MCF 10A (cell line): ENCODE data around the gene PRPH2. TPM values are rescaled to one million over a fixed set of nuclear protein-coding genes. Genes with fewer than 3 reads are reported as not detected.

Experiments used
- BruUV-seq: library from RNA; stranded (reverse); fragments of 400-500 nt; replicated peaks from 2 replicates; lab custom pipeline; 2021; lab: Mats Ljungman, UMichigan
- CTCF ChIA-PET: fragments of 300-600 bp; sonication (Branson Sonifier 250); formaldehyde crosslinking; extraction: SDS; loops from one replicate; lab custom pipeline; 2021; ENCODE audit warnings: antibody characterized with exemption, inconsistent platforms; lab: Yijun Ruan, JAX
- POLR2A ChIA-PET: fragments of 300-600, 350-650 bp; sonication (Branson Sonifier 250); formaldehyde crosslinking; extraction: SDS; loops from one replicate; lab custom pipeline; 2020; ENCODE audit warnings: antibody characterized with exemption, inconsistent platforms; lab: Yijun Ruan, JAX
- DNase-seq: peaks from one replicate; pipeline ENCODE4 v3.0.0-alpha.2; 2018; ENCODE audit not compliant: unreplicated experiment
- H3K27ac Mint-ChIP-seq: one replicate; pipeline ENCODE4 v1.8.0; 2022; ENCODE audit warnings: mild to moderate bottlenecking, low read depth, mixed read lengths; ENCODE audit not compliant: unreplicated experiment
- H3K27me3 Mint-ChIP-seq: one replicate; pipeline ENCODE4 v1.8.0; 2022; ENCODE audit warnings: mixed read lengths; ENCODE audit not compliant: insufficient read depth, unreplicated experiment
- H3K36me3 Mint-ChIP-seq: one replicate; pipeline ENCODE4 v1.8.0; 2022; ENCODE audit warnings: mild to moderate bottlenecking, moderate library complexity, mixed read lengths; ENCODE audit not compliant: insufficient read depth, unreplicated experiment
- H3K4me1 Mint-ChIP-seq: one replicate; pipeline ENCODE4 v1.8.0; 2022; ENCODE audit warnings: mixed read lengths; ENCODE audit not compliant: insufficient read depth, unreplicated experiment
- H3K4me3 Mint-ChIP-seq: one replicate; pipeline ENCODE4 v1.8.0; 2022; ENCODE audit warnings: mild to moderate bottlenecking, moderate library complexity, mixed read lengths; ENCODE audit not compliant: unreplicated experiment
- H3K9me3 Mint-ChIP-seq: one replicate; pipeline ENCODE4 v1.8.0; 2022; ENCODE audit warnings: mixed read lengths; ENCODE audit not compliant: unreplicated experiment
- intact Hi-C: fragments of 100-400 bp; cut with micrococcal nuclease; formaldehyde crosslinking; loops from 2 replicates; pipeline ENCODE4 v1.14.1; 2022
- total RNA-seq: library from RNA; stranded (reverse); gene quantifications from 2 replicates; pipeline ENCODE4 v1.2.3, GENCODE V29; 2022
- TF ChIP-seq, protein P1 (sequence below): fragments of 200-600 bp; IDR thresholded peaks from one replicate; pipeline ENCODE4 v1.8.0; 2022; ENCODE audit warnings: antibody characterized with exemption, mild to moderate bottlenecking; ENCODE audit not compliant: unreplicated experiment

Gene PRPH2
- total RNA-seq, 1 experiment from 2014 or later = not detected

GRCh38 chr6:42697268-42697655 lies 25.1 kb downstream of the PRPH2 start:
- Mint-ChIP-seq H3K27me3 (no peaks in the 10 kb centered on the region), H3K4me1 (peaks cover 12% of the 10 kb centered on the region), H3K4me3 (no peak overlapping the region), H3K36me3 (peaks cover 35% of the 10 kb centered on the region), H3K27ac (no peak overlapping the region), H3K9me3 (no peaks in the 10 kb centered on the region)
- BruUV-seq = no TSS peak
- no peak for DNase-seq
- ChIA-PET POLR2A (interaction anchor here (0.6 to 1.1 kb wide), 2 partner anchors 182 to 193 kb away, joined by 3 read pairs; partner anchors contain the start of gene RPL7L1), CTCF (interaction anchor here (0.8 to 1.8 kb wide), 2 partner anchors 9 to 29 kb away, joined by 3 to 5 read pairs; no protein-coding TSS in a partner anchor)
- intact Hi-C loops = no loop called here
- TF ChIP-seq, protein P1, sequence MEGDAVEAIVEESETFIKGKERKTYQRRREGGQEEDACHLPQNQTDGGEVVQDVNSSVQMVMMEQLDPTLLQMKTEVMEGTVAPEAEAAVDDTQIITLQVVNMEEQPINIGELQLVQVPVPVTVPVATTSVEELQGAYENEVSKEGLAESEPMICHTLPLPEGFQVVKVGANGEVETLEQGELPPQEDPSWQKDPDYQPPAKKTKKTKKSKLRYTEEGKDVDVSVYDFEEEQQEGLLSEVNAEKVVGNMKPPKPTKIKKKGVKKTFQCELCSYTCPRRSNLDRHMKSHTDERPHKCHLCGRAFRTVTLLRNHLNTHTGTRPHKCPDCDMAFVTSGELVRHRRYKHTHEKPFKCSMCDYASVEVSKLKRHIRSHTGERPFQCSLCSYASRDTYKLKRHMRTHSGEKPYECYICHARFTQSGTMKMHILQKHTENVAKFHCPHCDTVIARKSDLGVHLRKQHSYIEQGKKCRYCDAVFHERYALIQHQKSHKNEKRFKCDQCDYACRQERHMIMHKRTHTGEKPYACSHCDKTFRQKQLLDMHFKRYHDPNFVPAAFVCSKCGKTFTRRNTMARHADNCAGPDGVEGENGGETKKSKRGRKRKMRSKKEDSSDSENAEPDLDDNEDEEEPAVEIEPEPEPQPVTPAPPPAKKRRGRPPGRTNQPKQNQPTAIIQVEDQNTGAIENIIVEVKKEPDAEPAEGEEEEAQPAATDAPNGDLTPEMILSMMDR = no peak

DNA sequence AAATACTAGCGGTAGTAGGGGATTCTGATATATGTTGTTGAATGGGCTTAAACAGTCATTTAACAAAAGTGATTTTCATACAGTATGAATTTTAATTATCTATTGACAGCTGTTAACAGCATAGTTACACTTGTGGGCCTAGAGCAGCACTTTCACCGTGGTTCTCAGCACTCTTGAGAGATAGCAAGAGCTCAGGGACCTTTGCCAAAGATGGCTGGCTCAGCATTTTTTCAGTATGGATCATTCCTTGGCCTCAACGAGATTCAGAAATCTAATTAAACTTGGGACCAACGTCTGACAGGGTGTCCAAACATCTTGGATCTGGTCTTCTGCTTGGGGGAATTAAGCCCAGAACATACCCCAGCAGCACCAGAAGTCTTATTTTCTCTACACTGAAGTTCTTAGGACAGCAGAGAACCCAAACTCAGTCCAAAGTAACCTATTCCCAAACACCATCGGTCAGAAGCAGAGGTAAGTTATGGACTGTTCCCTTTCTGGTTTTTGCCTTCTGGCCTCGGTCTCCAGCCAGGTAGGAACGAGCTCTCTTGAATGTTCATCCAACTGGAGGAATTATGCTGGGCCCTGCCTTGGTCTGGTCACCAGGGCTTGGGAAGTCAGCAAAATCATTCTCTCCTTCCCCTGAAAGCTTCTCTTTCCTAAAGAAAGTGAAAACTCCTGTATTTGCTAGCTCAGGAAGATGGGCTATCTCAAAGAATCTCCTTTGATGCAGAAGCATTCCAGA lies 25.7 kb downstream of the PRPH2 start:
- Mint-ChIP-seq H3K27me3 (no peaks in the 10 kb centered on the region), H3K27ac (no peak overlapping the region), H3K4me3 (no peak overlapping the region), H3K36me3 (peaks cover 36% of the 10 kb centered on the region), H3K4me1 (peaks cover 12% of the 10 kb centered on the region), H3K9me3 (no peaks in the 10 kb centered on the region)
- ChIA-PET CTCF (interaction anchor here (0.8 to 1.0 kb wide), 2 partner anchors 9 to 29 kb away, joined by 3 read pairs; no protein-coding TSS in a partner anchor), POLR2A (interaction anchor here (0.6 to 1.1 kb wide), 2 partner anchors 183 to 194 kb away, joined by 3 read pairs; partner anchors contain the start of gene RPL7L1)
- TF ChIP-seq, protein P1 = no peak
- intact Hi-C loops = no loop called here
- DNase-seq = no peak
- BruUV-seq = no TSS peak

GRCh38 chr6:42694586-42694985 lies 27.8 kb downstream of the PRPH2 start:
- TF ChIP-seq, protein P1 = no peak
- intact Hi-C loops = no loop called here
- Mint-ChIP-seq H3K36me3 (peaks cover 56% of the 10 kb centered on the region), H3K4me3 (no peak overlapping the region), H3K4me1 (peaks cover 19% of the 10 kb centered on the region), H3K27ac (no peak overlapping the region), H3K9me3 (no peaks in the 10 kb centered on the region), H3K27me3 (no peaks in the 10 kb centered on the region)
- no peak for DNase-seq
- BruUV-seq = no TSS peak
- ChIA-PET POLR2A (interaction anchor here (0.8 to 1.4 kb wide), 5 partner anchors 10 to 289 kb away, joined by 3 to 5 read pairs (median 3); partner anchors contain the start of gene PPP2R5D), CTCF (interaction anchor here (0.6 to 3.1 kb wide), 7 partner anchors 11 to 182 kb away, joined by 3 to 19 read pairs (median 4); no protein-coding TSS in a partner anchor)

DNA sequence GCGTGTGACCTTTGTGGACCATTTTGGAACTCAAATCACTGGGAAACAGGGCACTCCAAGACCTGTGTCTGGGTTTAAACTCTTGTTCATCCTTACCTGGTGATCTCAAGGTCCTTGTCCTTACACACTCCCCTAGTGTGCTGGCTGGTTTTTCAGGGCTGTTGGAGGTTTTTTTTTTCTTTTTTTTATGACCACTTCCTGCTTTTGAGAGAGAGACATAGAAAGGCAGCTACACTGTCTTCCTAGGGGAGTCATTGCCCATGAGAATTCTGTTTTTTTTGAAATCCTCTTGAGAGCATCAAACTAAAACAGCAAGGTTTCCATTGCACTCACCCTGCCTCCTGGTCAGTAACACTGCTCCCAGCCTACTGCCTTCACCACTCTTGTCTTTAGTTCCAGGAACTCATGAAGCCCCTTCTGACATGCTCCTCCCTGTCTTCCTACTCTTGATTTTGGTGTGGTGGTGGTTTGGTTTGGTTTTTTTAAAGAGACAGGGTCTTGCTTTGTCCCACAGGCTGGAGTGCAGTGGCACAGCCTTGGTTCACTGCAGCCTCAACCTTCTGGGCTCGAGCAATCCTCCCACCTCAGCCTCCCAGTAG lies 28.6 kb downstream of the PRPH2 start:
- Mint-ChIP-seq H3K9me3 (no peaks in the 10 kb centered on the region), H3K4me1 (peaks cover 19% of the 10 kb centered on the region), H3K36me3 (peaks cover 62% of the 10 kb centered on the region), H3K27me3 (no peaks in the 10 kb centered on the region), H3K4me3 (no peak overlapping the region), H3K27ac (no peak overlapping the region)
- DNase-seq = no peak
- POLR2A ChIA-PET = interaction anchor here (0.6 to 2.8 kb wide), 8 partner anchors 21 to 290 kb away, joined by 3 to 13 read pairs (median 4); partner anchors contain the start of genes PPP2R5D, RPL7L1 and TBCC
- CTCF ChIA-PET = interaction anchor here (1.1 to 3.1 kb wide), 2 partner anchors 11 to 32 kb away, joined by 3 to 19 read pairs; no protein-coding TSS in a partner anchor
- intact Hi-C loops = loop anchor here (2.0 kb wide), 1 partner anchor 33 kb away; no protein-coding TSS in a partner anchor
- BruUV-seq = no TSS peak
- TF ChIP-seq, protein P1 = no peak
